Measurements from ENCODE around the gene AFMID.
"Not testable (repeated sequence)": the region's sequence is repeated elsewhere in the genome, so short reads cannot be mapped to it uniquely, and the experiment has no call there.

Gene AFMID

DNA sequence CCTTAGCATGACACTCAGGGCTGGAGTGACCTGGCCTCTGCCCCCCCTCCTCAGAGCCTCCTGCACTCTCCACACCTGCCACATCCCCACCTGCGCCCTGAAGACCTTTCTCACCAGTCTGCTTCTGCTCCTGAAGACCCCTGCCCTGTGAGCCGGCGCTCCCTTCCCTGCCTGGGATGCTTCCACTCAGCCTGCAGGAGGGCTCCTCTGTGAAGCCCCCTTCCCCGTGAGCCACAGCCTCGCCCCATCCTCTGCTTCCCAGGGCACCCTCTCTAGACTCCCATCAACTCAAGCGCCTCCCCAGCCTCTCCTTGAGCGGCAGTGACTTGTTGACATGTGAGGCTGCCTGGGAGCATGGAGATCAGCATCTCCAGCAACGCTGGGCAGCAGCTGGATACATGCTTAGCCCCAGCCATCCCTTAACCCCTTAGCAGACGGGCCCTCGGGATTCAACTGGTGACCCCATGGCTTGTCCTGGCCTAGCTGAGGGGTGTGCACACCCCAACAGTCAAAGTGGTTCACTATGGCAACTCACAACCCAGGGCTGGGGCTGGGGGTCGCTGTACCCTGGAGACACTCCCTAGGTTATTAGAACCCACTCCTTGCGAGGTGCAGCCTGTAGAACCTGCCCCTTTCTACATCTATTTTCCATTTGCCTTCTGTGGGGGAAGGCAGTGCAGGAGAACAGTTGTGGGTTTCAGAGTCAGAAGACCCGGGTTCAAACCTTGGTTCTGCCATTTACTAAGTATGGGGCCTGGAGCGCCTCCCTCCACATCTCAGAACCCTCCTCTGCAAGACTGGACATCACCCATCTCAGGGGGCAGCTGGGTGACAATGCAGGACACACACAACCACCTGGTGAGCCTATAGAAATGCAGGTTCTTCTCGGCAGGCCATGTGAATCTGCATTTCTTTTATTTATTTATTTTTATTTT, 65.8 kb downstream of the AFMID start:
- DNase-seq (ENCODE audit: low read depth in 1 of 2, low spot score in 1 of 2): no peak

DNA sequence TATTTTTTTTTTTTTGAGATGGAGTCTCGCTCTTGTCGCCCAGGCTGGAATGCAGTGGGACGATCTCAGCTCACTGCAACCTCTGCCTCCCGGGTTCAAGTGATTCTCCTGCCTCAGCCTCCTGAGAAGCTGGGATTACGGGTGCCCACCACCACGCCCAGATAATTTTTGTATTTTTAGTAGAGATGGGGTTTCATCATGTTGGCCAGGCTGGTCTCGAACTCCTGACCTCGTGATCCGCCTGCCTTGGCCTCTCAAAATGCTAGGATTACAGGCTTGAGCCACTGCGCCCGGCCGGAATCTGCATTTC, 66.4 kb downstream of the AFMID start:
- not testable (repeated sequence) for DNase-seq (ENCODE audit: low read depth in 1 of 2, low spot score in 1 of 2)

DNA sequence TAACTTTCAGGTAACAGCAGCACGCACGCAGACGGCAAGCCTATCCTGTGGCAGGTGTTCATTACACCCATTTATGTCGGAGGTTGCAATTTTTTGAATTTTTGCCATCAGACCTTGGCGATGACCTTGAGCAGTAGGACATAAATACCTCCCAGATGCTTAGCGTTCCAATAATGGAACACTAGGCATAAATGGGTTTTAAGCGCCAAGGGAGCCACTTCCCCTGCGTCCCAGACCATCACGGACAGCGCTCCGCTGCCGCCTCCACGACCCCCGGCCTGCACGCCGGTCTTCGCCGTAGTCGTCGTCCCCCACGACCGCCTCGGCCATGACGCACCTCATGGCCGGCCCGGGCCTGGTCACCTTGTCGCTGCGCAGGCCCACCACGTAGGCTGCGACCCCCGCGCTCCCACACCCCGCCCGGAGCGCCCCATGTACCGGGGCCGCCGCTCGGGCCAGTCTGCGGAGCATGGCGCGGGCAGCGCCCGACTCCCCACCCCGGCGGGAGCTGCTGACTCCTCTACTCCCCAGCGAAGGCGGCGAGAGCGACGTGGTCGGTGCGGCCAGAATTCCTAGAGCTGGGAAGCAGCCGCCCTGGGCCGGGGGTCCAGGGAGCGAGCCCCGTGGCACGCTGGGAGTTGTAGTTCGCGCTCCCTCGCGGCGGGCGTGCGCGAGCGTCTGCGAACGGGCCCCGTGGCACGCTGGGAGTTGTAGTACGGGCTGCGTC, 66.9 kb downstream of the AFMID start:
- DNase-seq (ENCODE audit: low read depth in 1 of 2, low spot score in 1 of 2): peak; percentile 52 to 74

DNA sequence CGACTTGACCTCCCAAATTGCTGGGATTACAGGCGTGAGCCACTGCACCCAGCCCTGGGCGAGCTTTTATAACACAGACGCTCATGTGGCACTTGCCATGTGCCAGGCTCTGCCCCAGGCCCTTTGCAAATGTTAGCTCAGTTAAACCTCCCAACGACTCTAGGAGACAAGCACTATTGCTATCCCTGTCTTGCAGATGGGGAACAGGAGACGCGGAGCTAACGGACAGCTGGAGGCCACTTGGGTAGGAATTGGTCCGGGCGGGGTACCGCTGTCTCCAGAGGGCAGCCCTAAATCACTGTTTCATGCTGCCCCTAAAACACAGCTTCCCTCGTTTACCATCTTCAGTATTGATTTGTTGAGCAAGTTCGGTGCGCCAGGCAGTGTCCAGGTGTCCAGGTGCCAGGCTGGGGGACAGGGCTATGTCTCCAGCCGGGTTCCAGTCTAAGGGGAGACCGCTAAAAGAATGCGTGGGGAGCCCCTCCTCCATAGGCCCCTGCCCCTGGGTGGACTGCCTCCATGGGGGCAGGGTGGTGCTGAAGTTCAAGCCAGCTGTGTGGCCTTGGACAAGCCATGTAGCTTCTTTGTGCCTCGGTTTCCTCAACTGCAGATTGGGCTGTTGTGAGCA, 68.0 kb downstream of the AFMID start:
- no peak for DNase-seq (ENCODE audit: low read depth in 1 of 2, low spot score in 1 of 2)

DNA sequence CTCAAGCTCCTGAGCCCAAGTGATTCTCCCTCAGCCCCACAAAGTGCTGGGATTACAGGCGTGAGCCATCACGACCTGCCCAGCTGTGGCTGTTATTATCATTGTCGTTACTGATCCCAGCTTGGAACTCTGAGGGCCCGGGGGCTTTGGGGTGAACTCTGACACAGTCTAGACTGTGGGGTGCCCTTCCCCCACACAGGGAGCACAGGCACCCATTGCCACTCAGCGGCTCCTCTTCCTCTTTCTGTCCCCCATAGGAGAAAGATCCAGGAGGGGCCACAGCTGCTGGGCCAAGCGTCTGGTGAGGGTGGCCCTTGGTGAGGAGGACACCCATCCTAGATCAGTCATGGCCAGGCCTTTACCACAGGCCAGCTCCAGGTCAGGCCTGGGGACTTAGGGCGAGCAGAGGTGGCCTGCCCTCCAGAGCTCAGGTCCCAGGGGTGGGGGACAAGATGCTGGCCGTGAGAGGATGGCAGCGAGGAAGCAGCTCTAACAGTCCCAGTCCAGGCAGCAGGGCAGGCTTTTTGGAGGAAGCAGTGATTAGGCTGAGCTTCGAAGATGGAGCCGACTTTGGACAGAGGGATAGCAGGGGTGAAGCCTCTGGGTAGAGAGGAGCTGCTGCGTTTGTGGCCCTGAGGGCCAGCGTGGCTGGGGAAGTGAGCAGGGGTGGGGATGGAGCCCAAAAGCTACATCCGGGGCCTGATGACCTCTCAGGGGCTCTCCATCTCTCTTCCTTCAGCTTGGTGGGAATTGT, 69.0 kb downstream of the AFMID start:
- DNase-seq (ENCODE audit: low read depth in 1 of 2, low spot score in 1 of 2): no peak

DNA sequence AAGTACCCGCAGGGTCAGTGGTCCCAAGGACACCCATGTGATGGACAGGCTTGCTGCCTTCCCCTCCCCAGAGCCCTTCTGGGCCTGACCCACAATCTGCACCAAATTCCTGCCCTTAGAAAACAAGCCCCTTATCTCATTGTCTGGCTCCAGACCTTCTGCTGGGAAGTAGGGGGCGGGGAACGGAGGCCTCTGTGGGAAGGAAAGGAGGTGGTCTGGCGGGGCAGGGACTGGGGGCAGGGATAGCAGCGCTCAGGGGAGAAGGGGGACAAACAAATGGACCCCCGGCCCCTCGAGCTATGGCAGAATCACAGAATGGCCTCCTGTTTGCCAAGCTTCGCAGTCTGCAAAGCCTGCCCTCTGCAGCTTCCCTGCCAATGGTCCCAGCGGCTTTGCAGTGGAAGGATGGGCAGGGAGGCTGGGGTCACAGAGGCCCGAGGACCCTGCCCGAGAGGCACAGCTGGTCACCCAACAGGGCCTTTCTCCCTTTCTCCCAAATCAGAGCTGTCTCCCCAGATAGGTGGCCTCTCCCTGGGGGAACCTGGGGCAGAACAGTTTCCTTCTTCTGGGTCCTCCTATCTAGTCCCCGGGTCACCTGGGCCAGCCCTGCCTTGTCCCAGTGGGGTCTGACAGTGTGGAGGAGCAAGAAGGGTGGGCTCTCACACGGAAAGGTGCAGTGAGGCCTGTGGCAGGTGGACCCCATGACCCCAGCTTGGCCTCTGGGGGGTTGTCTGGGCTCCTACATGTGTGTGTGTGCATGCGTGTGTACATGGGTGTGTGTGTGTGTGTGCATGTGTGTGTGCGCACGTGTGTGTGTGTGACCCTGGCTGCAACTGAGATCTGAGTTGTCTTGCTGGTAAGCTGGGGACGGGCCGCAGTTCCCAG, 69.8 kb downstream of the AFMID start:
- no peak for DNase-seq (ENCODE audit: low read depth in 1 of 2, low spot score in 1 of 2)
